ENCODE results near the gene TBRG4.

The TBRG4 gene

DNA sequence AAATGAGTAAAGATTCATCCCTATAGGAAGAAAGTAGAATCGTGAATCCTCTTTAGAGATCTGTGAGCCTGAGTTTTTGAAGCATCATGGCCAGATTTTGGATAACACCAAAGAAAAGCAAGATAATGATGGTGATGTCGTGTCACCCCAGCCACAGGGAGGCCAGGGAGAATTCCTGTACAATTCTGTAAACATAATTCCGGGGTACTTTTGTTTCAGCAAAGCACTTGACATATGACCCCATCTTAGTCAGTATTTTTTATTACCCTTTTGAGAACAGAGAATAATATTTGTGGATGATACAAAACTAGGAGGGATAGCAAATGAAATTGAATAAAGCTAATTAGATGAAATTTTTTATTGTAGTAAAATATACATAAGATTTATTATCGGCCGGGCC lies 56.5 kb downstream of the TBRG4 start:
- no peak for DNase-seq (ENCODE audit: low spot score)

DNA sequence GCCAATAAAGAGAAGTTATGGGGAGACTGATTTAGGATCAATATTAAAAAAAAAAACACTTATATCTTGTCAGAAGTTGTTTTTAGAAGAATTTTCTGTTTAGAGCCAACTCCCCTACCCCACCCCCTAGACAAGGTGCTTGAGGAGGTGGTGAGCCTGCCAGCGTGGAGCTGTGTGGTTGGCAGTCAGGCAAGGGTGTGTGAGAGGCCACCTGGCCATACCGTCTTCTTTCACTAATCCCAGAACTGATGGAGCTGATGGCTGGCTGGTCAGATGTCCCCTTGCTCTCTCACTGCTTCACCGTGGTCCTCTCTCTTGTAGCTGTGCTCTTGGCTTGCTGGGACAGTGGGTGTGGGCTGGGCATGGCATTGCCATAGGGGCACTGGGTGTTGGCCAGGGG lies 57.1 kb downstream of the TBRG4 start:
- DNase-seq (ENCODE audit: low spot score), result no peak

GRCh38 chr7:45053941-45054340 lies 57.6 kb downstream of the TBRG4 start:
- no peak for DNase-seq (ENCODE audit: low spot score)

GRCh38 chr7:45053401-45053800 lies 58.1 kb downstream of the TBRG4 start:
- no peak for DNase-seq (ENCODE audit: low spot score)

DNA sequence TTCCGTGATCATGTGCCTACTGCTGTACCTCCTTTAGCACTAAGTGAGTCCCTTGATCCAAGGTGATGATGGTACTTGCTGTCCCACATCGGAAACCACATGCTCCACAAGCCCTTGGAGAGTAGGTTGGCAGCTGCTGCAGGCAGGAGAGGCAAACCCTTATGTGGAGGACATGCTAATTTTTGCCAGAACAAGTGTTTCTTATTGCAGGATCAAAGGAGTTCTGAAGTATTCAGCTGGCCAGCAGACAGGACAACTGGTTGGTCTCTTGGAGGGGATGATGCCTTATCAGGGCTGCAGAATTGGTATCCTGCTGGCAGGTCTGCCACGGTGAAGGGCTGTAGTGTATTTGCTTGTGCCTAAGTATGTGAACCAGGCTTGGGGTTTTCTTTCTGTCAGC lies 59.5 kb downstream of the TBRG4 start:
- no peak for DNase-seq (ENCODE audit: low spot score)

GRCh38 chr7:45050198-45050597 lies 61.3 kb downstream of the TBRG4 start:
- DNase-seq (ENCODE audit: low spot score), result no peak
